Nucleus accumbens (tissue), 56 donors: ENCODE measurements around the gene PTOV1.

Source experiments
- DNase-seq, 56 donors: peaks; one replicate each; lab custom pipeline; 2025; lab: John Stamatoyannopoulos, UW

PTOV1 gene

GRCh38 chr19:49883094-49883493, 32.1 kb downstream of the PTOV1 start:
- DNase-seq = no peak

DNA sequence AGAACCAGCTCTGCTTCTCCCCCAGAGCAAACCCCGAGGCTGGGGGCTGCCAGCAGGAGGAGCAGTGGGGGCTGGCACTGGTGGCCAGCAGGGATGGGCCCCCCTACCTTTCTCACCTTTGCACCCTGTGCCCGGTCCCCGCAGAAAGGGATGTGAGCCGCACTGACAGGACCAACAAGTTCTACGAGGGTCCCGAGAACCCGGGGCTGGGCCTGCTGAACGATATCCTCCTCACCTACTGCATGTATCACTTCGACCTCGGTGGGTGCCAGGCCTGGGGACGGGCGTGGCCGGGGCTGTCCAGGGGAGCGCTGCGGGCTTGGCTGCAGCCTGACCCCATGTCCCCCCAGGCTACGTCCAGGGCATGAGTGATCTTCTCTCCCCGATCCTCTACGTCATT, 33.1 kb downstream of the PTOV1 start:
- no peak for DNase-seq

GRCh38 chr19:49884760-49885159, 33.8 kb downstream of the PTOV1 start:
- no peak for DNase-seq

DNA sequence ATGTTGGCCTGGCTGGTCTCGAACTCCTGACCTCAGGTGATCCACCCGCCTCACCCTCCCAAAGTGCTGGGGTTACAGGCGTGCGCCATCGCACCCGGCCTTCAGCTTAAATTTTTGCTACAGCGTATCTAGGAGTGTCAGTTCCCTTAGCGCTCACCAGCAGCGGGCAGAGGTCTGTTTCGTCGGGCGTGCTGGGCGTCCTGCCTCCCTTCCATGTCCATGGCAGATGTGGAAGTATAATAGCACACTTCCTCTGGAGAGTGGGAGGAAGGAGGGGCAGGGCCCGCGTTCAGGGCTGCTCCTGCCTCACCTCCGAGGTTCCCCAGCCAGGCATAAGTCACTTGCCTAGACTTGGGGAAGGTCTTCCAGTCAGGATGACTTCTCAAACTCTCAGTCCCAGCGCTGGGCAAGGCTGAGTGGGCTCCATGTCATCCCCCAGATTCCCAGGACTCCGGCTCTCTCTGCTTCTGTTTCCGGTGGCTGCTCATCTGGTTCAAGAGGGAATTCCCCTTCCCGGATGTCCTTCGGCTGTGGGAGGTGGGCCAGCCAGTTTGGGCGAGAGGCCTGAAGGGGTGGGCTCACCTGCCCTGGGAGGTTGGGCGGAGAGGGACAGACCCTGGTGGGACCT, 36.2 kb downstream of the PTOV1 start:
- no peak for DNase-seq

GRCh38 chr19:49887665-49888509, 36.9 kb downstream of the PTOV1 start:
- DNase-seq = no peak

- no peak for DNase-seq
Measured at GRCh38 chr19:49888510-49888824, 37.5 kb downstream of the PTOV1 start.

DNA sequence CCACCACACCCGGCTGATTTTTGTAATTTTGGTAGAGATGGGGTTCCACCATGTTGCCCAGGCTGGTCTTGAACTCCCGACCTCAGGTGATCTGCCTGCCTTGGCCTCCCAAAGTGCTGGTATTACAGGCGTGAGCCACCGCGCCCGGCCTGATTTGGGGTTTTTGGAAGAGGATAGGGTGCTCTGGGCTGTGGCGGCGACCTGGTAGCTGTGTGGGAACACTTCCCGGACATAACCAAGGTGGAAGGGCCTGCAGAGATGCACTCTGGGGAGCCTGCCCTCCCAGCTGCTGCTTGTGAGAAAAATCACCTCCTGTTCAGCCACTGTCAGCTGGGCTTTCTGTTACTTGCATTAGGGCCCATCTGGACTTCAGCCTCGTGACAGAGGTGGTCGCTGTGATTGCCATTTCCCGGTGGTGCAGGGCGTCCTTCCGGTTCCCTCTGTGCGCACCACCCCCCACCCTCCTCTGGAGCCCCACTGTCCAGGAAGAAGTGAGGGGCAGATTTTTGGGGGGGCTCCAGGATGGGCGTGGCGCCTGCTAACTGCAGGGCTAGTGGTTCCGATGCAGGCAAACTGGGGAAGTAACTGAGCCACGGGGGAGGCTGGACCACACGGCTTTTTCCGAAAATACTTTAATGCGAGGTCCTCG, 38.2 kb downstream of the PTOV1 start:
- DNase-seq = no peak

DNA sequence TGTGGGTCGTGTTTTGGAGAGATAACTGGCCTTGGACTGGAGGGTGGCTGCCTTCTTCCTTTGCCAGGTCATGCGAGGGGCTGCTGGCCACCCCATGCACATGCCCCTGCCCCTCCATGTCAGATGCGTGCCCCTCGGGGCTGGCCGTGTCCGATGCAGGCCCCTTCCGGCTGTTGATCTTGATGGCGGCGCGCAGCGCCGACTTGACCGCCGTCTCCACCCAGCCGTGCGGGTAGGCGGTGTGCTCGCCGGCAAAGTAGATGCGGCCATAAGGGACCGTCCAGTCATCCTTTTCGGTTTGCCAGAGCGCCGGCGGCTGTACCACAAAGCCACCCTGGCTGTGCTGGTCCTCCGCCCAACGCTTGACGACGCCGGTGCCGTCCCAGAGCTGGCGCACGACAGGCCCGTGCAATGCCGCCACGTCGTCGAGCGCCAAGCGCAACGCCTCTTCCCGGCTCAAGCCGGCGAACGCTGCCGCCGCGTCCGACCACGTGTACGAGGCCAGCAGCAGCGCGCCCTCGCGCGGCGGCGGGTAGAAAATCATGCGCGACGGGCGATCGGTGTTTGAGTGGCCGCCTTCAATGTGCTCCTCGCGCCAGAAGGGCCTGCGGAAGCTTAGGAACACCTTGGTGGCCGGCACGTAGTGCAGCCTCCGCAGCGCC, 38.9 kb downstream of the PTOV1 start:
- peak in 36 of 56 donors; percentile 3 to 71 (median 29) for DNase-seq

- peak in 5 of 56 donors; percentile 17 to 46 (median 30) for DNase-seq
Measured at GRCh38 chr19:49890349-49891311, 39.7 kb downstream of the PTOV1 start.

DNA sequence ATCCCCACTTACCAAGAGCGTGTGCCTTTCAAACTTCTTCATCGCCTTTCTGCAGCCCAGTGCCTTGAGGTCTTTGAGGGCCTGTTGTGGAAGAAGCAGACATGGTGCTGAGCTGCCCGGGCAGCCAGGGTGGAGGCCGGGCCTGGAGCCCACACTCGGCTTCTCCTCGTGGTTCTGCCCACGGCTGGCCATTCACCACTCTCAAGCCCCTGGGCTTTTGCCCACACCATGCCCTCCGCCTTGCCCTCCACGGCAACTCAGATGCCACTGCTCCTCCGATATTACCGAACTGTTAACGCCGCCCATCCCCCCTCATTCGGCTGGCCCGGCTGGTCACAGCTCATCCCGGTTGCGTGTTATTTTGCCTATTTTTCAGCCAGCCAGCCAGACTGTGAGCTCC, 40.4 kb downstream of the PTOV1 start:
- DNase-seq = no peak

DNA sequence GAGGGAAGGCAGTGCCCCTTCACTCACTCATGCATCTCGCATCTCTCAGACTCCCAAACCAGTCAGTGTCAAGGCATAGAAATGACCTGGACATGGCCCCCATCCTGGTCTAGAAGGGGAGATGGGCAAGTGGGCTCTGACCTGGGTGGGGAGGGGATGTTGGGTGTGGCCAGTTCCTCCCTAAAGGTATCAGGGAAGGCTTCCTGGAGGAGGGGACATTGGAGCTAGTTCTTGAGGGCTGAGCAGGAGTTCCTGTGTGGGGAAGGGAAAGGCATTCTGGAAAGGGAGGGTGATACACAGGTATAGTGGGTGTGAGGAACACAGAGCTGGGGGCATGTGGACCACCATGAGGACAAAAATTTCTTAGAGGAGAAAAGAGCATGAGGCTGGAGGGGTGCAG, 41.8 kb downstream of the PTOV1 start:
- no peak for DNase-seq

GRCh38 chr19:49894011-49894664, 43.2 kb downstream of the PTOV1 start:
- DNase-seq = no peak

DNA sequence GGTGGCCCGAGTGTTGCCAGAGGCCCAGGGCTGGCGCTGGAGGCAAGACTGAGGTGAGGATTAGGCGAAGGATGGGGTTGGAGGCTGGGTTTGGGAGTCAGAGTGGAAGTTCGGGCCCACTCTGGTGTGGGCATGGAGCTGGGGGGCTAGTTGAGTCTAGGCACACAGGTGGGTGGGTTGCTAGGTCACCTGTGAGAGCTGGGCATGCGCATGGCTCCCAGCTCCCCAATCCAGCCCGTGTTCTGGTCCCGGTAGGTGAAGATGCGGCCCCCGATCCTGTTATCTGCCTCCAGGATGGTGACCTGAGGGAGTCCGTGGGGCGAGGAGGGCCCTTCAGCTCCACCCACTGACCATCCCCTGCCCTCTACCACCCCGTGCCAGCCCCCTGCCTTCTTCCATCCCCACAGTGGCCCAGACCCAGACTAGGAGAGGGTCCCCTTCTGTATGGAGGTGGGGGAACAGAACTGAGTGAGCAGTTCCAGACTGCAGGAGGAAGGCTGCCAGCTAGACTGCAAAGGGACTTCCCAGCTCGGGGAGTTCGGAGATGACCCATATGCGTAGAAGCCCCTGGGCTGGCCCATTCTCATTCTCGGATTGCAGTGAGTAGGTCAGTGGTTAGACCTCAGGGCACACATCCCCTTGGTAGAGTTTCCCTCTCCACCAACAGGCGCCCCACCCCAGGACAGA, 44.1 kb downstream of the PTOV1 start:
- DNase-seq = no peak

DNA sequence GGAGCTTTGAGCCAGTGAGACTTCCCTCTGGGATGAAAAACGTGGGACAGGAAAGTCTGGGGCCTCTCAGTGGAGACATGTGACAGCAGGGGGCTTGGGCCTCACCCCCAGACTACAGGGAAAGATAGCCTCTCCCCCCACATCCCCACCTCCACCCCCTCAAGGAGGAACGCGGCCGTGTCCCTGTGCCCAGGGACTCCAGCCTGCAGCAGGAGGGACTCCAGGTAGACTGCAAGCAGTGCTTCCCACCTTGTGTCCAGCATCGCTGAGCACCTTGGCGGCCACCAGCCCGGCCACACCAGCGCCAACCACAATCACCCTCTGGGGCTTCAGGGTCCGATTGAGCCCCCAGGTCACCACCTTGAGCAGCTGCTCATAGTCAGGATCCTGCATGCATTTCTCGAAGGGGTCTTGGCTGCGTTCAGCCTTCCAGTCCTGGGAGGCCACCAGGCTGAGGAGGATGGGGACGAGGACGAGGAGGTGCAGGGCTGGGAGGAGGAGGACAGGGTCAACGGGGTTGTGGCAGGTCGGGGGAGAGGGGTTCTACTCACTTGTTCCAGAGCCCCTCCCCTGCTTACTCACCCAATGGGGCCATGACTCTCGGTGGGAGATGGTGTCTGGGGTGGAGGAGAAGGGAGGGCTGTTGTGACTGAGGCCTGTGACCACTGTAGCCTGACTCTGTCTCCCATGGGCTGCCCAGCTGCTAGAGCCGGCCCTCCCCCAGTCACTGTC, 44.8 kb downstream of the PTOV1 start:
- no peak for DNase-seq

GRCh38 chr19:49896863-49897621, 46.1 kb downstream of the PTOV1 start, which contains the start of gene IL4I1:
Gene IL4I1 (minus strand): TSS chr19:49896887. CDS start chr19:49896160, 727 bp downstream.
- DNase-seq = peak in 7 of 56 donors; percentile 0 to 31 (median 18)

DNA sequence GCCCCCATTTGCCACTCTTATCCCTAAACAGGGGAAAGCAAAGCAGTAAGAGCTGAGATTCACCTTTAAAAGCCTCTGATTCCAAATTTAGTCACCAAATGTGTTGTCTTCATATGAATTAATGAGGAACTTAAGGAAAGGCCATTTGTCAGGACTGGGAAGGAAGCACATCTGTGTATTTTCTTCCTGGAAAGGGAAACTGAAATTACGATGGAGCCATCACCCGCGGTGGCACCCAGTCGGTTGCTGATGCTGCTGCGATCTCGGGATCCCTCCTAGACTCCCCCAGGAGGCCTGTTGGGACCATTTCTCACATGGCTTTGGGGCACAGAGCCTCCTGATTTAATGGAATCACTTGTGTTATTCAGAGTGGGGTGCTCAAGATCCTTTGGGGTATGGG, 53.2 kb downstream of the PTOV1 start:
- DNase-seq = no peak

DNA sequence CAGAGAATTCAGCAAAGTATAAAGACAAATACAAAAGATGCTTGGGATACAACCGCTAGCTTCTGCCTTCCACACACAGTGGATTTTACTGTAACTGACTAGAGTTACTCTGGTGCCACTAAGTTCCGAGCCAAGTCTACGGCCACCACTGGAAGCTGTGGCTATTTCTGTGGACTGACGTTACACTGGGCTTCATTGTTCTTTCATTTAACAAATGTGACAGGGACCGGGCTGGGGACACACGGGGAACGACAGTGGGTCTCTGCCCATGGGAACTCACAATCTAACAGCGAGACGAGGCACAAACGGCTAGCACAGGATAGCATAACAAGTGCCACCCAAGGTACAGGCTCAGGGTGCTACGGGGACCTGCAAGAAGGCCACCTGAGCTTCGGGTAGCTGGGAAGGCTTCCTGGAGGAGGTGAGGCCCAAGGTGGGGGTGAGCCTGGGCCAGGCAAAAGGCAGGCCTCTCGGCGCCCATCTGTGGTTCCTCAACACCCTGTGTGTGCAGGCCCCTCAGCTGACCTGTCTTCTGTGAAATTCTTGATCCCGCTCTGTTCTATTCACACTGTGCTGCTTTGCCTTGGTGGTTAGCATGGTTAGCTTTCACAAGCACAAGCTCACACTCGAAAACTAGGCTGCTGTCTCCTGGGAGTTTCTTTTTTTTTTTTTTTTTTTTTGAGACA, 56.1 kb downstream of the PTOV1 start:
- DNase-seq = peak in 28 of 56 donors; percentile 1 to 65 (median 28)
